Activated CD4-positive, alpha-beta T cell treated with anti-CD3 and anti-CD28 coated beads for 36 hours (primary cell): ENCODE measurements around the gene RAB40B. TPM values are rescaled to one million over a fixed set of nuclear protein-coding genes. Genes with fewer than 3 reads are reported as not detected.
A peak's percentile ranks its signal among the peaks of the same experiment; 100 is the strongest.

Source experiments
- ATAC-seq: fragments of 200-7000 bp; cut with Tn5 transposase; one replicate; pipeline ENCODE4 v1.10.0; 2021; ENCODE audit warnings: mild to moderate bottlenecking, moderate library complexity
- CTCF ChIA-PET: fragments of 350-600 bp; sonication (Branson Sonifier 250); formaldehyde crosslinking; loops from one replicate; lab custom pipeline; 2021; ENCODE audit warnings: antibody characterized with exemption; lab: Charles Lee
- POLR2A ChIA-PET: fragments of 350-600 bp; sonication (Branson Sonifier 250); formaldehyde crosslinking; loops from one replicate; lab custom pipeline; 2021; ENCODE audit warnings: antibody characterized with exemption, inconsistent platforms; lab: Charles Lee
- DNase-seq: peaks from one replicate; pipeline ENCODE4 v3.0.0-alpha.2; 2020
- H3K27ac Mint-ChIP-seq: one replicate; pipeline ENCODE4 v1.8.0; 2021; ENCODE audit warnings: mixed read lengths
- H3K27me3 Mint-ChIP-seq: one replicate; pipeline ENCODE4 v1.8.0; 2021; ENCODE audit warnings: mixed read lengths
- H3K36me3 Mint-ChIP-seq: one replicate; pipeline ENCODE4 v1.8.0; 2021; ENCODE audit warnings: low read depth, mixed read lengths
- H3K4me1 Mint-ChIP-seq: one replicate; pipeline ENCODE4 v1.8.0; 2021; ENCODE audit warnings: mixed read lengths
- H3K4me3 Mint-ChIP-seq: one replicate; pipeline ENCODE4 v1.8.0; 2021; ENCODE audit warnings: mild to moderate bottlenecking, moderate library complexity, mixed read lengths
- H3K9me3 Mint-ChIP-seq: one replicate; pipeline ENCODE4 v1.8.0; 2021; ENCODE audit warnings: low read depth, mixed read lengths
- intact Hi-C, 2 experiments: fragments of 100-400 bp; cut with DNase I in 1 of 2; cut with micrococcal nuclease in 1 of 2; formaldehyde crosslinking; loops; one replicate each; pipeline versions ENCODE4 v1.14.2 to v1.15.1; 2022 to 2024; cut with DNase I, micrococcal nuclease
- total RNA-seq, 2 experiments: library from RNA; stranded (reverse); gene quantifications; one replicate each; pipeline ENCODE4 v1.2.3, GENCODE V29; 2021

The RAB40B gene
- total RNA-seq, 2 experiments from 2014 or later = 3.2 to 4.1 TPM

GRCh38 chr17:82697808-82698064, 762 bp downstream of the RAB40B start:
- ATAC-seq (no peak), DNase-seq (no peak)
- peaks cover 8% of the 10 kb centered on the region for H3K36me3 Mint-ChIP-seq
- H3K27me3 Mint-ChIP-seq = peaks cover 3% of the 10 kb centered on the region
- peaks cover 11% of the 10 kb centered on the region for H3K4me1 Mint-ChIP-seq
- intact Hi-C loops = loop anchor here (1.0 to 5.0 kb wide), 6 partner anchors 19 to 785 kb away; partner anchors contain the start of genes WDR45B (in 2 of the 2), CYBC1 (in 1 of the 2), FN3KRP (in 1 of the 2) and PCYT2 (in 1 of the 2)
- H3K9me3 Mint-ChIP-seq = peaks cover 6% of the 10 kb centered on the region
- H3K4me3 Mint-ChIP-seq = peak overlapping the region; percentile 55
- ChIA-PET CTCF (no interaction called here), POLR2A (no interaction called here)
- no peak overlapping the region for H3K27ac Mint-ChIP-seq

- H3K36me3 Mint-ChIP-seq = peaks cover 8% of the 10 kb centered on the region
- H3K4me3 Mint-ChIP-seq = peak overlapping the region; percentile 55
- H3K4me1 Mint-ChIP-seq = peaks cover 16% of the 10 kb centered on the region
- H3K9me3 Mint-ChIP-seq = peaks cover 6% of the 10 kb centered on the region
- DNase-seq (peak; percentile 49), ATAC-seq (no peak)
- ChIA-PET CTCF (no interaction called here), POLR2A (no interaction called here)
- peaks cover 3% of the 10 kb centered on the region for H3K27me3 Mint-ChIP-seq
- intact Hi-C loops = loop anchor here in 1 of 2 experiments (5.0 kb wide), 2 partner anchors 245 to 785 kb away; partner anchors contain the start of genes CYBC1 and PCYT2
- H3K27ac Mint-ChIP-seq = no peak overlapping the region
Measured at GRCh38 chr17:82696916-82697807, 1.3 kb downstream of the RAB40B start.

GRCh38 chr17:82696259-82696658, 2.2 kb downstream of the RAB40B start:
- DNase-seq (no peak), ATAC-seq (no peak)
- CTCF ChIA-PET = no interaction called here
- H3K9me3 Mint-ChIP-seq = peaks cover 6% of the 10 kb centered on the region
- peaks cover 22% of the 10 kb centered on the region for H3K4me1 Mint-ChIP-seq
- H3K36me3 Mint-ChIP-seq = peaks cover 8% of the 10 kb centered on the region
- peaks cover 3% of the 10 kb centered on the region for H3K27me3 Mint-ChIP-seq
- intact Hi-C loops = loop anchor here in 1 of 2 experiments (5.0 kb wide), 2 partner anchors 244 to 784 kb away; partner anchors contain the start of genes CYBC1 and PCYT2
- H3K4me3 Mint-ChIP-seq = no peak overlapping the region
- no peak overlapping the region for H3K27ac Mint-ChIP-seq
- POLR2A ChIA-PET = no interaction called here

- Mint-ChIP-seq H3K4me1 (peaks cover 28% of the 10 kb centered on the region), H3K36me3 (peaks cover 12% of the 10 kb centered on the region), H3K9me3 (peaks cover 6% of the 10 kb centered on the region), H3K4me3 (no peak overlapping the region), H3K27ac (no peak overlapping the region), H3K27me3 (peaks cover 3% of the 10 kb centered on the region)
- ATAC-seq (no peak), DNase-seq (no peak)
- intact Hi-C loops = loop anchor here in 1 of 2 experiments (5.0 kb wide), 2 partner anchors 242 to 782 kb away; partner anchors contain the start of genes CYBC1 and PCYT2
- ChIA-PET CTCF (no interaction called here), POLR2A (no interaction called here)
Measured at GRCh38 chr17:82694647-82695046, 3.9 kb downstream of the RAB40B start.

GRCh38 chr17:82693168-82693867, 5.2 kb downstream of the RAB40B start:
- peaks cover 12% of the 10 kb centered on the region for H3K36me3 Mint-ChIP-seq
- peaks cover 24% of the 10 kb centered on the region for H3K4me1 Mint-ChIP-seq
- no peak overlapping the region for H3K27ac Mint-ChIP-seq
- CTCF ChIA-PET = no interaction called here
- H3K4me3 Mint-ChIP-seq = no peak overlapping the region
- POLR2A ChIA-PET = no interaction called here
- H3K9me3 Mint-ChIP-seq = peaks cover 6% of the 10 kb centered on the region
- no peak for ATAC-seq
- intact Hi-C loops = no loop called here
- DNase-seq = no peak
- peaks cover 3% of the 10 kb centered on the region for H3K27me3 Mint-ChIP-seq

- Mint-ChIP-seq H3K4me1 (peaks cover 22% of the 10 kb centered on the region), H3K36me3 (peaks cover 12% of the 10 kb centered on the region), H3K27me3 (peaks cover 2% of the 10 kb centered on the region), H3K4me3 (no peak overlapping the region), H3K27ac (no peak overlapping the region), H3K9me3 (peaks cover 6% of the 10 kb centered on the region)
- CTCF ChIA-PET = interaction anchor here (0.5 to 0.8 kb wide), 2 partner anchors 16 to 183 kb away, joined by 3 to 4 read pairs; no protein-coding TSS in a partner anchor
- DNase-seq (no peak), ATAC-seq (no peak)
- POLR2A ChIA-PET = no interaction called here
- intact Hi-C loops = no loop called here
Measured at GRCh38 chr17:82692268-82692667, 6.2 kb downstream of the RAB40B start.

GRCh38 chr17:82691714-82692113, 6.8 kb downstream of the RAB40B start:
- Mint-ChIP-seq H3K4me1 (peaks cover 18% of the 10 kb centered on the region), H3K9me3 (peaks cover 6% of the 10 kb centered on the region), H3K27ac (peak overlapping the region; percentile 69), H3K27me3 (no peaks in the 10 kb centered on the region), H3K36me3 (peaks cover 12% of the 10 kb centered on the region), H3K4me3 (peak overlapping the region; percentile 15)
- no peak for ATAC-seq
- ChIA-PET POLR2A (no interaction called here), CTCF (no interaction called here)
- intact Hi-C loops = no loop called here
- no peak for DNase-seq

- ChIA-PET POLR2A (no interaction called here), CTCF (no interaction called here)
- peaks cover 18% of the 10 kb centered on the region for H3K4me1 Mint-ChIP-seq
- no peak for DNase-seq
- no peak for ATAC-seq
- peaks cover 6% of the 10 kb centered on the region for H3K9me3 Mint-ChIP-seq
- no peak overlapping the region for H3K27ac Mint-ChIP-seq
- H3K27me3 Mint-ChIP-seq = no peaks in the 10 kb centered on the region
- H3K36me3 Mint-ChIP-seq = peaks cover 12% of the 10 kb centered on the region
- intact Hi-C loops = no loop called here
- no peak overlapping the region for H3K4me3 Mint-ChIP-seq
Measured at GRCh38 chr17:82690786-82691489, 7.6 kb downstream of the RAB40B start.

- no peak overlapping the region for H3K27ac Mint-ChIP-seq
- POLR2A ChIA-PET = interaction anchor here (0.7 kb wide), 2 partner anchors 13 to 14 kb away, joined by 3 to 5 read pairs; no protein-coding TSS in a partner anchor
Measured at GRCh38 chr17:82689077-82689476, 9.4 kb downstream of the RAB40B start.

GRCh38 chr17:82687871-82688270, 10.6 kb downstream of the RAB40B start:
- CTCF ChIA-PET = interaction anchor here (0.6 to 0.7 kb wide), 2 partner anchors 133 to 298 kb away, joined by 4 to 5 read pairs; no protein-coding TSS in a partner anchor
- POLR2A ChIA-PET = no interaction called here
- no peak overlapping the region for H3K27ac Mint-ChIP-seq
- H3K4me1 Mint-ChIP-seq = peaks cover 18% of the 10 kb centered on the region
- H3K36me3 Mint-ChIP-seq = peaks cover 4% of the 10 kb centered on the region
- no peaks in the 10 kb centered on the region for H3K9me3 Mint-ChIP-seq
- DNase-seq (no peak), ATAC-seq (no peak)
- intact Hi-C loops = no loop called here
- H3K27me3 Mint-ChIP-seq = no peaks in the 10 kb centered on the region
- no peak overlapping the region for H3K4me3 Mint-ChIP-seq

More at GRCh38 chr17:82689077-82689476, 9.4 kb downstream of the RAB40B start:
- no peaks in the 10 kb centered on the region for H3K27me3 Mint-ChIP-seq
- no peak for DNase-seq
- CTCF ChIA-PET = no interaction called here
- no peak for ATAC-seq
- intact Hi-C loops = no loop called here
- H3K4me3 Mint-ChIP-seq = no peak overlapping the region
- H3K36me3 Mint-ChIP-seq = peaks cover 4% of the 10 kb centered on the region
- H3K4me1 Mint-ChIP-seq = peaks cover 18% of the 10 kb centered on the region
- no peaks in the 10 kb centered on the region for H3K9me3 Mint-ChIP-seq

GRCh38 chr17:82687375-82687861, 11.1 kb downstream of the RAB40B start:
- POLR2A ChIA-PET = no interaction called here
- no peak overlapping the region for H3K27ac Mint-ChIP-seq
- H3K27me3 Mint-ChIP-seq = no peaks in the 10 kb centered on the region
- intact Hi-C loops = no loop called here
- no peak overlapping the region for H3K4me3 Mint-ChIP-seq
- H3K9me3 Mint-ChIP-seq = no peaks in the 10 kb centered on the region
- peaks cover 15% of the 10 kb centered on the region for H3K4me1 Mint-ChIP-seq
- CTCF ChIA-PET = interaction anchor here (0.7 kb wide), 1 partner anchor 133 kb away, joined by 5 read pairs; no protein-coding TSS in a partner anchor
- DNase-seq = no peak
- no peak for ATAC-seq
- peaks cover 4% of the 10 kb centered on the region for H3K36me3 Mint-ChIP-seq
